Pancreas (tissue), 10 donors: ENCODE results near the gene TUBGCP6. TPM values are rescaled to one million over a fixed set of nuclear protein-coding genes. Genes with fewer than 3 reads are reported as not detected.
A peak's percentile ranks its signal among the peaks of the same experiment; 100 is the strongest.

Experiments
- ATAC-seq, 4 donors: fragments of 200-7000 bp; cut with Tn5 transposase; one replicate each; pipeline versions ENCODE4 v1.8.0 to v1.9.1; 2020; ENCODE audit warnings: mild to moderate bottlenecking in 4 of 4, moderate library complexity in 4 of 4
- DNase-seq, 6 donors: peaks; one replicate each; pipeline ENCODE4 v3.0.0-alpha.2; 2020
- FAIRE-seq: peaks from 2 replicates; lab custom pipeline; 2012; peaks lifted over from hg19 to GRCh38; lab: Jason Lieb, UNC
- H3K27ac ChIP-seq, 4 donors: fragments of 200-600 bp; sonication (generic); 1 replicate in 3 of 4; 2 replicates in 1 of 4; pipeline versions ENCODE4 v1.5.0 to v1.8.0; 2020
- H3K27me3 ChIP-seq, 4 donors: fragments of 200-600 bp; one replicate each; pipeline ENCODE4 v1.8.0; 2021
- H3K36me3 ChIP-seq, 3 donors: fragments of 200-600 bp; sonication (generic) in 1 of 3; one replicate each; pipeline versions ENCODE4 v1.5.0 to v1.8.0; 2020 to 2021
- H3K4me1 ChIP-seq, 3 donors: fragments of 200-600 bp; one replicate each; pipeline ENCODE4 v1.8.0; 2021
- H3K4me3 ChIP-seq, 4 donors: fragments of 200-600 bp; sonication (generic) in 2 of 4; one replicate each; pipeline versions ENCODE4 v1.5.0 to v1.8.0; 2020 to 2021
- H3K9me3 ChIP-seq, 4 donors: fragments of 200-600 bp; one replicate each; pipeline ENCODE4 v1.8.0; 2021
- CTCF ChIP-seq, 4 donors: fragments of 200-600 bp; sonication (generic) in 3 of 4; IDR thresholded peaks; one replicate each; pipeline versions ENCODE4 v1.5.0 to v1.8.0; 2021; ENCODE audit warnings: antibody characterized with exemption in 4 of 4
- WGBS, 2 donors: extraction: QIAGEN DNeasy Blood & Tissue Kit; methylation state at CpG; one replicate each; pipeline ENCODE4 v1.1.7; 2013; 5-methylcytosine and 5-hydroxymethylcytosine counted together
- intact Hi-C, 3 donors: fragments of 100-400 bp; cut with DNase I; formaldehyde crosslinking; loops; one replicate each; pipeline versions ENCODE4 v1.11.1 to v1.14.2; 2022
- polyA plus RNA-seq, 2 donors: library from polyadenylated mRNA; stranded (reverse); fragments of 200-250 nt; gene quantifications; one replicate each; pipeline ENCODE4 v1.2.3, GENCODE V29; 2013
- total RNA-seq, 6 donors: library from RNA; stranded (reverse); fragmentation: NEBNext Ultra II Directional in 4 of 6; extraction: Animal tissue kit (Norgen Biotek cat#: 25700) in 4 of 6; gene quantifications; one replicate each; pipeline versions ENCODE4 v1.2.1 to v1.2.4, GENCODE V29; 2021 to 2023
- donor health status: healthy with polysubstance abuse.
- donor health status: DM: no; HTN: no; CAD: no; lungs with moderate emphysema.
- donor health status: DM: no; HTN: no; CAD: no.
- donor health status: control.
- donor health status: control.
- donor health status: Bipolar disorder and iron deficiency.
- donor health status: DM: yes; HTN: yes; CAD: no.
- donor health status: DM: no; HTN: no; CAD: no.
- donor health status: DM: no; HTN: no; CAD: no.
- donor health status: DM: yes; HTN: yes; CAD: no.

The TUBGCP6 gene
- total and polyA plus RNA-seq, 8 donors, result 19.2 to 139 (median 29.8) TPM

GRCh38 chr22:50280708-50281383 is 36.0 kb upstream of the TUBGCP6 start:
- WGBS, 2 donors, result 96% methylated on average over 47 of the region's 47 CpGs
- H3K4me1 ChIP-seq, result peaks cover 0 to 5% (median 0%) of the 10 kb centered on the region in 3 donors

DNA sequence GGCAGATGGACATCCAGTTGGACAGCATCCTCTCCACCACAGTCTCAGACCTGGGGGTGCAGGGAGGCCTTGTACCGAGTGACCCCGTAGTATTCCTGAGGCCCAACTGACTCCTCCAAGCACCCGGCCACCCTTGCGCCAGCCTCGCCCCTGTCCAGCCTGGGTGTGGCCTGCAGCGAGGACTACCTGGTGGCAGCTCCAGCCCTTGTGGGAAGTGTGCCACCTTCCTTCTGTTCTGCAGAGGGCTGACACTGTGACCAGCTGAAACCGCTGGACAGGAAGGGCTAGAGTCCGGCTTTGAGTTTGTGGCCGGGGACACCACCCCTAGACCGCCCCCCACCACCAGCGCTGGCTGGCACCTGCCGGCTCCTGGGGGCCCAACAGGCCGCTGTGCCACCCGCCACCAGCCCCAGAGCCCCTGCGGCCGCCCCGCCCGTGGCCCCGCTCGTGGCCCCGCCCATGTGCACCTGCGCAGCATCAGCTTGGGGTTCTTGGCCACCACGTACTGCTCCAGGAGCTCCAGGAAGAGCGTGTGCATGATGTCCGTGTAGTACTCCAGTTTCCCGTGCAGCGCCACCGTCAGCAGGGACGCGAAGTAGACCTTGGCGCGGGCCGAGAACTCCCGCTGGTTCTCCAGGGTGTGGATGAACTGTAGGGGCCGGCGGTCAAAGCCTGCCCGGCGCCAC is 35.3 kb upstream of the TUBGCP6 start:
- 92 to 96% methylated on average over 38 of the region's 38 CpGs for WGBS, 2 donors
- intact Hi-C loops, result loop anchor here in 1 of 3 donors (5.0 kb wide), 1 partner anchor 42 kb away; no protein-coding TSS in a partner anchor
- Histone ChIP-seq H3K4me1 (peaks cover 0 to 5% (median 0%) of the 10 kb centered on the region in 3 donors), H3K27ac (no peak overlapping the region), H3K9me3 (no peaks in the 10 kb centered on the region), H3K4me3 (no peak overlapping the region), H3K27me3 (no peaks in the 10 kb centered on the region), H3K36me3 (peaks cover 3 to 68% (median 38%) of the 10 kb centered on the region in 3 donors)
- TF ChIP-seq CTCF (IDR thresholded peaks at IDR 0.05), result no peak
- FAIRE-seq (no peak), DNase-seq (no peak), ATAC-seq (no peak)

More at GRCh38 chr22:50280708-50281383, 36.0 kb upstream of the TUBGCP6 start:
- intact Hi-C loops, result loop anchor here in 1 of 3 donors (5.0 kb wide), 1 partner anchor 41 kb away; no protein-coding TSS in a partner anchor
- Histone ChIP-seq H3K27ac (peak overlapping the region in 1 of 4 donors; percentile 76), H3K27me3 (no peaks in the 10 kb centered on the region), H3K36me3 (peaks cover 3 to 66% (median 32%) of the 10 kb centered on the region in 3 donors), H3K9me3 (no peaks in the 10 kb centered on the region), H3K4me3 (no peak overlapping the region)
- DNase-seq (no peak), FAIRE-seq (no peak), ATAC-seq (no peak)
- TF ChIP-seq CTCF (IDR thresholded peaks at IDR 0.05), result no peak

- Histone ChIP-seq H3K4me1 (peaks cover 0 to 5% (median 0%) of the 10 kb centered on the region in 3 donors), H3K36me3 (peaks cover 0 to 62% (median 41%) of the 10 kb centered on the region in 3 donors), H3K27ac (no peak overlapping the region), H3K4me3 (no peak overlapping the region), H3K9me3 (no peaks in the 10 kb centered on the region), H3K27me3 (no peaks in the 10 kb centered on the region)
- intact Hi-C loops, result loop anchor here in 2 of 3 donors (5.0 to 10.0 kb wide), 2 partner anchors 46 to 63 kb away; partner anchors contain the start of genes DENND6B (in 1 of the 2) and PPP6R2 (in 1 of the 2)
- FAIRE-seq (no peak), ATAC-seq (no peak), DNase-seq (no peak)
- 93% methylated on average over 29 to 30 of the region's 30 CpGs for WGBS, 2 donors
- no peak for TF ChIP-seq CTCF (IDR thresholded peaks at IDR 0.05)
Observed at GRCh38 chr22:50278956-50279619, 34.3 kb upstream of the TUBGCP6 start.

- no peak for TF ChIP-seq CTCF (IDR thresholded peaks at IDR 0.05)
- Histone ChIP-seq H3K27me3 (no peaks in the 10 kb centered on the region), H3K27ac (no peak overlapping the region), H3K4me1 (peaks cover 0 to 5% (median 0%) of the 10 kb centered on the region in 3 donors), H3K9me3 (no peaks in the 10 kb centered on the region), H3K4me3 (no peak overlapping the region), H3K36me3 (peaks cover 0 to 57% (median 41%) of the 10 kb centered on the region in 3 donors)
- FAIRE-seq (no peak), ATAC-seq (no peak), DNase-seq (no peak)
- WGBS, 2 donors, result 95 to 96% methylated on average over 18 to 21 of the region's 21 CpGs
- intact Hi-C loops, result loop anchor here in 2 of 3 donors (5.0 to 10.0 kb wide), 2 partner anchors 46 to 64 kb away; partner anchors contain the start of genes DENND6B (in 1 of the 2) and PPP6R2 (in 1 of the 2)
Observed at GRCh38 chr22:50278461-50278860, 33.6 kb upstream of the TUBGCP6 start.
